ENCODE measurements around the gene PLP2.

DNA sequence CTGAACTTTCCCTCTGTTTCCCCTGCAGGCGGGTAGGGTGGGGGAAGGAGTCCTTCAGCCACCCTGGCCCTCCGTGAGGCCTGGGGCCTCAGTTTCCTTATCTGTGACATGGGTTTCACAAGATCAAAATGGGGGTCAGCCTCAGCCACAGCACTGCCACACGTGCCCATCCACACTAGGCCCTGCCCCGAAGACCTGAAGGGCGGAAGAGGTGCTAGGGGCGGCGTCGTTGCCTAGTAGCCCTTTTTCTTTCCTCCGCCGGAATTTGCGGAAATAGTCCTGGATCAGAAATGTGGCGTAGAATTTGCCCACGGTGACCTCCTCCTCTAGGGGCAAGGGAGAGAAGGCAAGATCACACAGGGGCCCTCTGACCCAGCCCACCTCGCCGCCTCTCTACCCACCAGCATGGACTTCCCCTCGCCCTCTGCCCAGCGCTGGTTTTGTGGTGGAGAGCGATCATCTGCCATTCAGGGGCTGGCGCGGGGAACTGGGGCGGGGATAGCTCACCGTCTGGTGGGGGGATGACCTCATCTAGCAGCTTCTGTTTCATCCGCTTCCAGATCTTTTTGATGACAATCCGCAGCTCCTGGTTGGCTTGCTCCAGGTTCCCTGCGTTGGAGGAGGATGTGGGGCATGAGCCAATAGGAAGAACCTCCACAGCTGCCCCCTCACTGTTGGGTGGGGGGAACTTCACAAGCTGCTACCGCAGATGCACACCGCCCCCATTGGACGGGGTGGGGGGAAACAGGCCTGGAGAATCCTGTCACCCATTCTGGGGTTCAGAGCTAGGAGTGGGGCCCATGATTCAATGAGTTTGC, 37.9 kb downstream of the PLP2 start:
- TF ChIP-seq, protein P1, sequence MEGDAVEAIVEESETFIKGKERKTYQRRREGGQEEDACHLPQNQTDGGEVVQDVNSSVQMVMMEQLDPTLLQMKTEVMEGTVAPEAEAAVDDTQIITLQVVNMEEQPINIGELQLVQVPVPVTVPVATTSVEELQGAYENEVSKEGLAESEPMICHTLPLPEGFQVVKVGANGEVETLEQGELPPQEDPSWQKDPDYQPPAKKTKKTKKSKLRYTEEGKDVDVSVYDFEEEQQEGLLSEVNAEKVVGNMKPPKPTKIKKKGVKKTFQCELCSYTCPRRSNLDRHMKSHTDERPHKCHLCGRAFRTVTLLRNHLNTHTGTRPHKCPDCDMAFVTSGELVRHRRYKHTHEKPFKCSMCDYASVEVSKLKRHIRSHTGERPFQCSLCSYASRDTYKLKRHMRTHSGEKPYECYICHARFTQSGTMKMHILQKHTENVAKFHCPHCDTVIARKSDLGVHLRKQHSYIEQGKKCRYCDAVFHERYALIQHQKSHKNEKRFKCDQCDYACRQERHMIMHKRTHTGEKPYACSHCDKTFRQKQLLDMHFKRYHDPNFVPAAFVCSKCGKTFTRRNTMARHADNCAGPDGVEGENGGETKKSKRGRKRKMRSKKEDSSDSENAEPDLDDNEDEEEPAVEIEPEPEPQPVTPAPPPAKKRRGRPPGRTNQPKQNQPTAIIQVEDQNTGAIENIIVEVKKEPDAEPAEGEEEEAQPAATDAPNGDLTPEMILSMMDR (conservative IDR thresholded peaks at IDR 0.05; ENCODE audit: low read length), result no peak
- TF ChIP-seq EZH2phosphoT487 (IDR thresholded peaks at IDR 0.05; ENCODE audit: borderline replicate concordance), result no peak

Data from Loucy (cell line).